Hepatocyte (in vitro differentiated cells): ENCODE data around the gene FAM180B.

Experiments used
- CTCF ChIP-seq: fragments of 200-600 bp; sonication (generic); IDR thresholded peaks from 2 replicates; pipeline ENCODE4 v1.5.1; 2016; ENCODE audit warnings: antibody characterized with exemption, mild to moderate bottlenecking; ENCODE audit not compliant: poor library complexity
- EZH2 ChIP-seq: fragments of 200-600 bp; sonication (generic); IDR thresholded peaks from 2 replicates; pipeline ENCODE4 v1.6.1; 2016; ENCODE audit warnings: antibody characterized with exemption, mild to moderate bottlenecking, borderline replicate concordance
- EZH2phosphoT487 ChIP-seq: fragments of 200-600 bp; sonication (generic); IDR thresholded peaks from one replicate; pipeline ENCODE4 v1.6.1; 2018; ENCODE audit warnings: antibody characterized with exemption, mild to moderate bottlenecking, low read depth, moderate library complexity; ENCODE audit not compliant: unreplicated experiment, severe bottlenecking

GRCh38 chr11:47595029-47595428 is 8.6 kb downstream of the FAM180B start:
- no peak for TF ChIP-seq CTCF
- TF ChIP-seq EZH2, result no peak
- TF ChIP-seq EZH2phosphoT487, result no peak
